ENCODE data around the gene PITX1. TPM values are rescaled to one million over a fixed set of nuclear protein-coding genes. Genes with fewer than 3 reads are reported as not detected.

The PITX1 gene
- total and polyA plus RNA-seq, 2 of the 13 experiments (the other 11 are each of a cell fraction or from before 2014, with no cell fraction given): 11.7 to 20.2 TPM

GRCh38 chr5:135024956-135025729 is 8.9 kb downstream of the PITX1 start:
- Histone ChIP-seq H4K20me1 (ENCODE audit: insufficient read depth, low read length) (no peaks in the 10 kb centered on the region), H3K4me3 (replicated peaks in 1 of 3; ENCODE audit: insufficient read depth in 1 of 3, low read depth in 2 of 3, low read length in 3 of 3) (no peak overlapping the region), H3K79me2 (ENCODE audit: insufficient read depth, low read length) (no peaks in the 10 kb centered on the region), H3K27ac (ENCODE audit: extremely low read length, insufficient read depth, low read length) (no peak overlapping the region), H3K4me2 (ENCODE audit: low read depth, low read length) (no peak overlapping the region), H3K4me1 (ENCODE audit: insufficient read depth, low read length) (peaks cover 18% of the 10 kb centered on the region), H3K27me3 (ENCODE audit: control insufficient read depth in 1 of 2, insufficient read depth in 2 of 2, low read length in 2 of 2) (no peaks in the 10 kb centered on the region), H3K9ac (ENCODE audit: insufficient read depth, low read depth, low read length) (no peak overlapping the region), H2AFZ (ENCODE audit: low read length) (no peak overlapping the region), H3K9me3 (ENCODE audit: low read length) (no peaks in the 10 kb centered on the region), H3K36me3 (replicated peaks in 1 of 2; ENCODE audit: control insufficient read depth in 1 of 2, insufficient read depth in 2 of 2, low read length in 2 of 2) (peaks cover 3 to 7% of the 10 kb centered on the region in 2 experiments; a peak in 3 of 5 replicates)
- 88% methylated on average over 10 of the region's 11 CpGs for WGBS (ENCODE audit: low lambda C conversion rate)
- no TSS peak for BruUV-seq (replicated peaks)
- in situ Hi-C loops (cut with HindIII; ENCODE audit: extremely low pct_ligation_motif_present, low pct_unique_long_range_greater_than_20kb): no loop called here
- intact Hi-C loops (cut with micrococcal nuclease; ENCODE audit: unreplicated experiment): loop anchor here (10.0 kb wide), 1 partner anchor 310 kb away; no protein-coding TSS in a partner anchor
- no peak for DNase-seq (ENCODE audit: low spot score)
- POLR2A ChIA-PET: interaction anchor here (1.4 kb wide), 1 partner anchor 9 kb away, joined by 5 read pairs; no protein-coding TSS in a partner anchor
- peak; percentile 9; the same call in 1 of the 3 replicates for ATAC-seq
- CTCF ChIA-PET (ENCODE audit: low intra/inter-chr PET ratio, low total read pairs): no interaction called here
- no peak for TF ChIP-seq ADNP (CRISPR knock-in tag; IDR thresholded peaks at IDR 0.05)
- no peak for TF ChIP-seq KLF11 (CRISPR knock-in tag; IDR thresholded peaks at IDR 0.05)
- peak; percentile 32; the same call in 1 of the 2 replicates for TF ChIP-seq FOSL2 (CRISPR knock-in tag; IDR thresholded peaks at IDR 0.05)
- no peak for TF ChIP-seq ZNF704 (CRISPR knock-in tag; IDR thresholded peaks at IDR 0.05; ENCODE audit: borderline replicate concordance)
- TF ChIP-seq PBX2 (CRISPR knock-in tag; IDR thresholded peaks at IDR 0.05): 0 out of 2 replicates have a peak, but pooled peaks have one; percentile 18
- no peak for FAIRE-seq
